Colonic mucosa (tissue), 4 donors: ENCODE measurements around the gene KCTD11. TPM values are rescaled to one million over a fixed set of nuclear protein-coding genes. Genes with fewer than 3 reads are reported as not detected.
A peak's percentile ranks its signal among the peaks of the same experiment; 100 is the strongest.

ENCODE experiments used
- DNase-seq: peaks from one replicate; pipeline ENCODE4 v3.0.0-alpha.2; 2020
- H3K27ac ChIP-seq: fragments of 200-600 bp; one replicate; pipeline ENCODE4 v1.8.0; 2021
- H3K27me3 ChIP-seq: fragments of 200-600 bp; one replicate; pipeline ENCODE4 v1.8.0; 2021
- H3K36me3 ChIP-seq: fragments of 200-600 bp; one replicate; pipeline ENCODE4 v1.8.0; 2021
- H3K4me1 ChIP-seq: fragments of 200-600 bp; one replicate; pipeline ENCODE4 v1.8.0; 2021; ENCODE audit warnings: mild to moderate bottlenecking
- H3K4me3 ChIP-seq: fragments of 200-600 bp; one replicate; pipeline ENCODE4 v1.8.0; 2021
- H3K9ac ChIP-seq, 2 donors: one replicate each; pipeline ENCODE4 v1.7.0; 2013; ENCODE audit warnings: control low read depth in 2 of 2, low read depth in 2 of 2, low read length in 2 of 2
- H3K9me3 ChIP-seq: fragments of 200-600 bp; one replicate; pipeline ENCODE4 v1.8.0; 2021
- intact Hi-C: fragments of 100-400 bp; cut with DNase I; formaldehyde crosslinking; loops from one replicate; pipeline ENCODE4 v1.14.1; 2022
- total RNA-seq, 2 donors: library from RNA; stranded (reverse); fragmentation: NEBNext Ultra II Directional in 1 of 2; extraction: Animal tissue kit (Norgen Biotek cat#: 25700) in 1 of 2; gene quantifications; one replicate each; pipeline ENCODE4 v1.2.1, GENCODE V29; 2021
- TF ChIP-seq, protein P1 (sequence below): fragments of 200-600 bp; IDR thresholded peaks from one replicate; pipeline ENCODE4 v1.8.0; 2022; ENCODE audit warnings: antibody characterized with exemption, mild to moderate bottlenecking
- donor health status: healthy.
- donor health status: DM: no; HTN: no; CAD: no.
- donor health status: DM: no; HTN: no; CAD: no.

KCTD11 gene
- 10 to 100 TPM in 1 of 2 donors, 1 to 10 TPM in 1; 5.6 to 12.6 TPM for total RNA-seq

DNA sequence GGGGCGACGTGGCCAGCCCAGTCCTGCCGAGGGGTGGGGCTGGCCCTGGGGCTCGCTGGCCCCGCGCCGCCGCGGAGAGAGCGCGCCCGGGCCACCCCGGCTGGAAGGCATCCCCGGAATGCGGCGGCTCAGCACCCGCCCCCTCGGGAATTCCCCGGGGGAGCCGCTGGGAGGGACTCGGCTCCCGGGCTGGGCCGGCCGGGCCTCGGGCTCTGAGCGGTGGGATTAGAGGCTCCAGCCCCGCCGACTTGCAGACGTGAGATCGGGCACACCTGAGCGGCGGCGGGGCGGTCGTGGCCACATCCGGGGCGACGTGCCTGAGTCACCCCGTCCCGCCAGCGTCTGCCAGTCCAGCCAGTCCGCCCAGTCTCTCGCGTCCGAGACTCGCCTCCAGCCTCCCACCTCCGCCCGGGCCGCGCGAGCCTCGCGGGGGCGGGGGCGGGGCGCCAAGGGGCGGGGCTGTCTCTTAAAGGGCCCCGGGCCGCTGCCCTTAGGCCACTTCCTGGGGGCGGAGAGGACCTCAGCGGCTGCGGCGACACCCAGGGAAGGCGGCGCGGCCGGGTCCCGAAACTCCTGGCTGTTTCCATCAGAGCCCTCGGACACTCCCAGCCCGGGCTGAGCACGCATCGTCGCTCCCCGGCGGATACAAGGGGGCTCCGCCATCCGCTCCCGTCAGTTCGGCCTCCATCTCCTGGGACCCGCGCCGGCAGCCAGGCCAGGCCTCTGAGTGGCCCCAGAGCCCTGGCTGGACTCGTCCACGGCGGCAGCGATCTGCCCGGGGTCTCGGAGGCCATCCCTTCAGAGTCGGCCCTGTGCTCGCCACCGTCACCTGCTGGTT is at the start of gene KCTD11:
KCTD11 (plus strand) TSS at position 498 of the 838 bp plus-strand sequence.
- intact Hi-C loops: loop anchor here (10.0 kb wide), 2 partner anchors 163 to 213 kb away; partner anchors contain the start of gene SENP3

GRCh38 chr17:7304179-7304578 is 47.8 kb upstream of the KCTD11 start:
- no peak for DNase-seq
- TF ChIP-seq, protein P1, sequence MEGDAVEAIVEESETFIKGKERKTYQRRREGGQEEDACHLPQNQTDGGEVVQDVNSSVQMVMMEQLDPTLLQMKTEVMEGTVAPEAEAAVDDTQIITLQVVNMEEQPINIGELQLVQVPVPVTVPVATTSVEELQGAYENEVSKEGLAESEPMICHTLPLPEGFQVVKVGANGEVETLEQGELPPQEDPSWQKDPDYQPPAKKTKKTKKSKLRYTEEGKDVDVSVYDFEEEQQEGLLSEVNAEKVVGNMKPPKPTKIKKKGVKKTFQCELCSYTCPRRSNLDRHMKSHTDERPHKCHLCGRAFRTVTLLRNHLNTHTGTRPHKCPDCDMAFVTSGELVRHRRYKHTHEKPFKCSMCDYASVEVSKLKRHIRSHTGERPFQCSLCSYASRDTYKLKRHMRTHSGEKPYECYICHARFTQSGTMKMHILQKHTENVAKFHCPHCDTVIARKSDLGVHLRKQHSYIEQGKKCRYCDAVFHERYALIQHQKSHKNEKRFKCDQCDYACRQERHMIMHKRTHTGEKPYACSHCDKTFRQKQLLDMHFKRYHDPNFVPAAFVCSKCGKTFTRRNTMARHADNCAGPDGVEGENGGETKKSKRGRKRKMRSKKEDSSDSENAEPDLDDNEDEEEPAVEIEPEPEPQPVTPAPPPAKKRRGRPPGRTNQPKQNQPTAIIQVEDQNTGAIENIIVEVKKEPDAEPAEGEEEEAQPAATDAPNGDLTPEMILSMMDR: no peak
- no peaks in the 10 kb centered on the region for H3K36me3 ChIP-seq
- H3K4me3 ChIP-seq: no peak overlapping the region
- H3K9me3 ChIP-seq: no peaks in the 10 kb centered on the region
- H3K4me1 ChIP-seq: no peaks in the 10 kb centered on the region
- no peak overlapping the region for H3K9ac ChIP-seq
- intact Hi-C loops: no loop called here
- no peak overlapping the region for H3K27ac ChIP-seq
- no peaks in the 10 kb centered on the region for H3K27me3 ChIP-seq

More for the DNA sequence above, at the start of gene KCTD11:
- TF ChIP-seq, protein P1: no peak
- DNase-seq: peak; percentile 94
- Histone ChIP-seq H3K27ac (peak within 1 kb of the TSS; percentile 99), H3K4me1 (peaks cover 14% of the 10 kb centered on the region), H3K36me3 (no peaks in the 10 kb centered on the region), H3K9ac (peak within 1 kb of the TSS; percentile 93 to 98), H3K4me3 (peak within 1 kb of the TSS; percentile 79), H3K27me3 (no peaks in the 10 kb centered on the region), H3K9me3 (no peaks in the 10 kb centered on the region)

DNA sequence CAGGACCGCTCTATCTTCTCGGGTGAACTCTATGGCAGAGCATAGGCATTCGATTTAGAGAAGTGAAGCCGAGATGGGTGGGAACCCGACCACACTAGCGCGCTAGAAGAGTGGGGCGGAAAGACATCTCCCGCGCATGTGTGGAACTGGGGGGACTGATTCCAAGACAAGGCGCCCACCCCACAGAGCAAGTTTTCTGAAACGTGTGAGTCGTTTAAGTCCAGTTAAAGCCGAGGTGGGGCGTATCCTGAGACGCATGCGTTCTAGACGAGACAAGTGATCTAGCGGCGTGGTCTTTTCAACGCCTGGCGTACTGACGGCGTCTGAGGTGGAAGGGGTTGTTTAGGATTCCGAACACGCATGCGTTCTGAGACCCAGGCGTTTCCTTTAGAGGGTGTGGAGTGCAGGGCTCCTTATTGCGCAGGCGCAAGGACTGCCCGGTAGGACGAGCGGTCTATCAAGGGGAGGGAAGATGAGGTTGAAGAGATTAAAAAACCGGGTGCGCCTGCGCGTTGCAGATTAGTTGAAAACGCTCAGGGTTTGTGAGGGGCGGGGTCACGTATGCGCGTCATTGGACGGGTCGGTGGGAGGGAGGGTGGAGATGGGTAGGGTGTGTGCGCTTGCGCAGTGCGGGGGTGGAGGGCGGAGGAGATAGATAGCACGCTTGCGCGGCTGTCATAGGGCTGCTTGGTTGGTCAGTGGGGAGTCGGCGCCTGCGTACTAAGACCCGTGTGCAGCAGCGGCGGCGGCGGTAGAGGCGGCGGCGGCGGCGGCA is 44.9 kb upstream of the KCTD11 start, which contains the start of gene EIF5A:
EIF5A (plus strand) TSS at position 718 of the 775 bp plus-strand sequence. CDS start 2,008 bp downstream, outside the sequence.
- Histone ChIP-seq H3K36me3 (peaks cover 12% of the 10 kb centered on the region), H3K27me3 (no peaks in the 10 kb centered on the region), H3K9ac (peak within 1 kb of the TSS; percentile 79 to 98), H3K27ac (peak within 1 kb of the TSS; percentile 92), H3K4me1 (peaks cover 7% of the 10 kb centered on the region), H3K9me3 (no peaks in the 10 kb centered on the region), H3K4me3 (peak within 1 kb of the TSS; percentile 74)
- peak; percentile 100 for DNase-seq
- TF ChIP-seq, protein P1: no peak
- intact Hi-C loops: no loop called here

GRCh38 chr17:7307686-7308624 is 44.0 kb upstream of the KCTD11 start:
- TF ChIP-seq, protein P1: no peak
- peak; percentile 59 for DNase-seq
- H3K4me3 ChIP-seq: peak overlapping the region; percentile 74
- peaks cover 20% of the 10 kb centered on the region for H3K36me3 ChIP-seq
- no peaks in the 10 kb centered on the region for H3K9me3 ChIP-seq
- H3K4me1 ChIP-seq: peaks cover 7% of the 10 kb centered on the region
- H3K9ac ChIP-seq: peak overlapping the region; percentile 79 to 98
- H3K27ac ChIP-seq: peak overlapping the region; percentile 92
- intact Hi-C loops: no loop called here
- no peaks in the 10 kb centered on the region for H3K27me3 ChIP-seq
